ENCODE measurements around the gene ZCWPW1. TPM values are rescaled to one million over a fixed set of nuclear protein-coding genes. Genes with fewer than 3 reads are reported as not detected.
A peak's percentile ranks its signal among the peaks of the same experiment; 100 is the strongest.

The ZCWPW1 gene
- total and polyA plus RNA-seq, 2 donors (not counting 1 experiment from before 2014, with no cell fraction given), result 11.3 to 28.0 TPM

- Histone ChIP-seq H3K4me2 (replicated peaks; ENCODE audit: low read depth, low read length, poor library complexity, severe bottlenecking) (peak overlapping the region; percentile 97), H3K9me3 (ENCODE audit: control extremely low read depth in 1 of 3, control insufficient read depth in 2 of 3, insufficient read depth in 1 of 3, low read length in 2 of 3) (no peaks in the 10 kb centered on the region), H3K27ac (ENCODE audit: low read length in 2 of 2) (peak overlapping the region; percentile 33 to 89), H3K36me3 (replicated peaks in 1 of 2; ENCODE audit: control extremely low read depth in 1 of 2, control insufficient read depth in 1 of 2, extremely low read depth in 1 of 2, insufficient read depth in 2 of 2, low read length in 1 of 2) (peaks cover 1 to 27% of the 10 kb centered on the region in 2 experiments), H3K27me3 (replicated peaks in 1 of 4; ENCODE audit: control extremely low read depth in 1 of 4, control insufficient read depth in 3 of 4, insufficient read depth in 4 of 4, low read length in 3 of 4) (no peaks in the 10 kb centered on the region), H3K4me1 (ENCODE audit: control insufficient read depth in 2 of 2, insufficient read depth in 2 of 2, low read length in 2 of 2) (peaks cover 34 to 55% of the 10 kb centered on the region in 2 donors), H4K20me1 (ENCODE audit: control insufficient read depth, insufficient read depth, low read length, poor library complexity, severe bottlenecking) (peaks cover 48% of the 10 kb centered on the region), H3K9ac (ENCODE audit: low read length) (peak overlapping the region; percentile 96), H3K79me2 (ENCODE audit: control insufficient read depth, insufficient read depth, low read length) (peaks cover 50% of the 10 kb centered on the region), H2AFZ (ENCODE audit: insufficient read depth, low read depth, low read length, poor library complexity, severe bottlenecking) (no peak overlapping the region), H3K4me3 (ENCODE audit: control extremely low read depth in 1 of 5, extremely low read depth in 1 of 5, insufficient read depth in 1 of 5, low read depth in 2 of 5, low read length in 4 of 5) (peak overlapping the region in 4 of 5 experiments; percentile 34 to 97 (median 93))
- Mint-ChIP-seq H3K4me3 (peak overlapping the region; percentile 97), H3K4me1 (peaks cover 44% of the 10 kb centered on the region), H3K27ac (peak overlapping the region; percentile 85), H3K9me3 (ENCODE audit: insufficient read depth) (no peaks in the 10 kb centered on the region), H3K27me3 (no peaks in the 10 kb centered on the region)
- WGBS (ENCODE audit: insufficient coverage), result 0% methylated on average over 1 of the region's 6 CpGs
- DNase-seq, result no peak
- intact Hi-C loops (cut with micrococcal nuclease), result loop anchor here (5.0 to 10.0 kb wide), 2 partner anchors 229 to 376 kb away; partner anchors contain the start of genes POP7 and SLC12A9
- ChIA-PET POLR2A (interaction anchor here (1.2 kb wide), 1 partner anchor 11 kb away, joined by 7 read pairs; no protein-coding TSS in a partner anchor), CTCF (interaction anchor here (1.0 to 4.2 kb wide), 3 partner anchors 83 to 215 kb away, joined by 5 to 18 read pairs (median 7); partner anchors contain the start of genes FBXO24 and LRCH4)
- TF ChIP-seq EZH2 (IDR thresholded peaks at IDR 0.05; ENCODE audit: borderline replicate concordance, insufficient read depth, low read depth, low read length, poor library complexity, severe bottlenecking), result no peak
- TF ChIP-seq CTCF (IDR thresholded peaks at IDR 0.05), result no peak
- no peak for ATAC-seq (ENCODE audit: low read depth)
These were observed 47.7 kb upstream of the ZCWPW1 start for GRCh38 chr7:100476101-100476780.

- H3K9me3 ChIP-seq (ENCODE audit: control extremely low read depth in 1 of 3, control insufficient read depth in 2 of 3, insufficient read depth in 1 of 3, low read length in 2 of 3), result no peaks in the 10 kb centered on the region
- H3K4me3 Mint-ChIP-seq, result peak overlapping the region; percentile 97
- DNase-seq (no peak), ATAC-seq (ENCODE audit: low read depth) (no peak)
- H3K4me1 ChIP-seq (ENCODE audit: control insufficient read depth in 2 of 2, insufficient read depth in 2 of 2, low read length in 2 of 2), result peaks cover 34 to 55% of the 10 kb centered on the region in 2 donors
- H3K4me1 Mint-ChIP-seq, result peaks cover 46% of the 10 kb centered on the region
- TF ChIP-seq EZH2 (IDR thresholded peaks at IDR 0.05; ENCODE audit: borderline replicate concordance, insufficient read depth, low read depth, low read length, poor library complexity, severe bottlenecking) (no peak), CTCF (IDR thresholded peaks at IDR 0.05) (no peak)
- intact Hi-C loops (cut with micrococcal nuclease), result loop anchor here (5.0 to 10.0 kb wide), 2 partner anchors 229 to 377 kb away; partner anchors contain the start of genes POP7 and SLC12A9
- no peak overlapping the region for H3K4me3 ChIP-seq (ENCODE audit: control extremely low read depth in 1 of 5, extremely low read depth in 1 of 5, insufficient read depth in 1 of 5, low read depth in 2 of 5, low read length in 4 of 5)
- peak overlapping the region; percentile 85 for H3K27ac Mint-ChIP-seq
- ChIA-PET POLR2A (interaction anchor here (1.2 kb wide), 1 partner anchor 11 kb away, joined by 7 read pairs; no protein-coding TSS in a partner anchor), CTCF (interaction anchor here (0.9 to 4.2 kb wide), 4 partner anchors 84 to 217 kb away, joined by 4 to 18 read pairs (median 6); partner anchors contain the start of genes FBXO24 and LRCH4)
- no peak overlapping the region for H2AFZ ChIP-seq (ENCODE audit: insufficient read depth, low read depth, low read length, poor library complexity, severe bottlenecking)
- H3K9me3 Mint-ChIP-seq (ENCODE audit: insufficient read depth), result no peaks in the 10 kb centered on the region
- no peaks in the 10 kb centered on the region for H3K27me3 ChIP-seq (replicated peaks in 1 of 4; ENCODE audit: control extremely low read depth in 1 of 4, control insufficient read depth in 3 of 4, insufficient read depth in 4 of 4, low read length in 3 of 4)
- no peaks in the 10 kb centered on the region for H3K27me3 Mint-ChIP-seq
- H3K79me2 ChIP-seq (ENCODE audit: control insufficient read depth, insufficient read depth, low read length), result peaks cover 50% of the 10 kb centered on the region
- H3K36me3 ChIP-seq (replicated peaks in 1 of 2; ENCODE audit: control extremely low read depth in 1 of 2, control insufficient read depth in 1 of 2, extremely low read depth in 1 of 2, insufficient read depth in 2 of 2, low read length in 1 of 2), result peaks cover 1 to 31% of the 10 kb centered on the region in 2 experiments
- H3K9ac ChIP-seq (ENCODE audit: low read length), result peak overlapping the region; percentile 96
- 38% methylated on average over 3 of the region's 9 CpGs for WGBS (ENCODE audit: insufficient coverage)
- H4K20me1 ChIP-seq (ENCODE audit: control insufficient read depth, insufficient read depth, low read length, poor library complexity, severe bottlenecking), result peaks cover 50% of the 10 kb centered on the region
- H3K4me2 ChIP-seq (replicated peaks; ENCODE audit: low read depth, low read length, poor library complexity, severe bottlenecking), result peak overlapping the region; percentile 97
- H3K27ac ChIP-seq (ENCODE audit: low read length in 2 of 2), result peak overlapping the region in 1 of 2 donors; percentile 89
These were observed 47.0 kb upstream of the ZCWPW1 start for GRCh38 chr7:100475549-100475948.

All from B cell (primary cell).